Calu3 (cell line): ENCODE results near the gene HPGD. TPM values are rescaled to one million over a fixed set of nuclear protein-coding genes. Genes with fewer than 3 reads are reported as not detected.

Experiments
- Bru-seq: library from RNA; stranded (reverse); fragments of 400-500 nt; gene quantifications from one replicate; lab custom pipeline; 2021; lab: Mats Ljungman, UMichigan
- BruChase-seq, 2 experiments: library from RNA; stranded (reverse); fragments of 400-500 nt; gene quantifications; one replicate each; lab custom pipeline; 2021; lab: Mats Ljungman, UMichigan
- BruUV-seq: library from RNA; stranded (reverse); fragments of 400-500 nt; replicated peaks from 2 replicates; lab custom pipeline; 2021; lab: Mats Ljungman, UMichigan
- CTCF ChIA-PET: fragments of 300-600 bp; sonication (Branson Sonifier 250); formaldehyde crosslinking; loops from one replicate; lab custom pipeline; 2022; ENCODE audit warnings: antibody characterized with exemption; lab: Charles Lee
- DNase-seq: peaks from one replicate; pipeline ENCODE4 v3.0.0; 2022
- H3K27ac Mint-ChIP-seq: one replicate; pipeline ENCODE4 v1.8.0; 2022; ENCODE audit warnings: mixed read lengths; ENCODE audit not compliant: unreplicated experiment
- H3K27me3 Mint-ChIP-seq: one replicate; pipeline ENCODE4 v1.8.0; 2022; ENCODE audit warnings: mixed read lengths; ENCODE audit not compliant: unreplicated experiment
- H3K36me3 Mint-ChIP-seq: one replicate; pipeline ENCODE4 v1.8.0; 2022; ENCODE audit warnings: mild to moderate bottlenecking, moderate library complexity, mixed read lengths; ENCODE audit not compliant: insufficient read depth, unreplicated experiment
- H3K4me1 Mint-ChIP-seq: one replicate; pipeline ENCODE4 v1.8.0; 2022; ENCODE audit warnings: mild to moderate bottlenecking, low read depth, mixed read lengths; ENCODE audit not compliant: unreplicated experiment
- H3K4me3 Mint-ChIP-seq: one replicate; pipeline ENCODE4 v1.8.0; 2022; ENCODE audit warnings: mild to moderate bottlenecking, low read depth, moderate library complexity, mixed read lengths; ENCODE audit not compliant: unreplicated experiment
- H3K9me3 Mint-ChIP-seq: one replicate; pipeline ENCODE4 v1.8.0; 2022; ENCODE audit warnings: low read depth, mixed read lengths; ENCODE audit not compliant: unreplicated experiment
- CTCF ChIP-seq: fragments of 200-600 bp; IDR thresholded peaks from one replicate; pipeline ENCODE4 v1.8.0; 2022; ENCODE audit warnings: antibody characterized with exemption; ENCODE audit not compliant: unreplicated experiment
- intact Hi-C: fragments of 100-400 bp; cut with micrococcal nuclease; formaldehyde crosslinking; loops from one replicate; pipeline ENCODE4 v1.10.0; 2022; ENCODE audit not compliant: unreplicated experiment
- long read RNA-seq: library from polyadenylated mRNA; stranded (forward); transcript quantifications from one replicate; pipeline ENCODE4 v2.0.0, GENCODE V29; 2022
- total RNA-seq: library from RNA; stranded (reverse); gene quantifications from 2 replicates; pipeline ENCODE4 v1.2.3, GENCODE V29; 2022

Gene HPGD
- total RNA-seq: 4.0 and 4.5 TPM in 2 replicates
- percentile 36 among the genes with signal in this experiment for Bru-seq, nascent RNA
- percentile 30 among the genes with signal in this experiment for BruChase-seq, experiment 1, labeled RNA remaining after a 6-hour chase
- percentile 27 among the genes with signal in this experiment for BruChase-seq, experiment 2, labeled RNA remaining after a 2-hour chase
- long read RNA-seq, partial matches to known transcripts: 0 of 2 reads
- long read RNA-seq, other reads (novel, unspliced or antisense): 0 of 2 reads

GRCh38 chr4:174522183-174523024 is at the start of gene HPGD:
HPGD (minus strand) TSS chr4:174522488; CDS start chr4:174522451, 37 bp downstream.
- DNase-seq: peak; percentile 43
- TF ChIP-seq CTCF: no peak
- no peaks in the 10 kb centered on the region for H3K9me3 Mint-ChIP-seq
- H3K4me1 Mint-ChIP-seq: peaks cover 20% of the 10 kb centered on the region
- no peak within 1 kb of the TSS for H3K27ac Mint-ChIP-seq
- no TSS peak for BruUV-seq
- intact Hi-C loops: loop anchor here (1.0 to 10.0 kb wide), 3 partner anchors 110 to 156 kb away; no protein-coding TSS in a partner anchor
- CTCF ChIA-PET: interaction anchor here (0.6 to 1.2 kb wide), 3 partner anchors 74 to 110 kb away, joined by 3 to 5 read pairs (median 4); no protein-coding TSS in a partner anchor
- H3K27me3 Mint-ChIP-seq: no peaks in the 10 kb centered on the region
- peak within 1 kb of the TSS; percentile 83 for H3K4me3 Mint-ChIP-seq
- H3K36me3 Mint-ChIP-seq: peaks cover 19% of the 10 kb centered on the region

GRCh38 chr4:174564529-174564928 is 42.2 kb upstream of the HPGD start:
- no peaks in the 10 kb centered on the region for H3K27me3 Mint-ChIP-seq
- no TSS peak for BruUV-seq
- no peak for DNase-seq
- intact Hi-C loops: no loop called here
- no peaks in the 10 kb centered on the region for H3K4me1 Mint-ChIP-seq
- H3K4me3 Mint-ChIP-seq: no peak overlapping the region
- no peaks in the 10 kb centered on the region for H3K9me3 Mint-ChIP-seq
- H3K27ac Mint-ChIP-seq: no peak overlapping the region
- TF ChIP-seq CTCF: no peak
- H3K36me3 Mint-ChIP-seq: no peaks in the 10 kb centered on the region
- CTCF ChIA-PET: no interaction called here

- no peak overlapping the region for H3K27ac Mint-ChIP-seq
Observed at GRCh38 chr4:174563399-174563798, 41.1 kb upstream of the HPGD start.

GRCh38 chr4:174561560-174561959 is 39.3 kb upstream of the HPGD start:
- DNase-seq: no peak
- BruUV-seq: no TSS peak
- Mint-ChIP-seq H3K27ac (no peak overlapping the region), H3K4me1 (no peaks in the 10 kb centered on the region), H3K9me3 (no peaks in the 10 kb centered on the region), H3K36me3 (no peaks in the 10 kb centered on the region), H3K4me3 (no peak overlapping the region), H3K27me3 (no peaks in the 10 kb centered on the region)
- TF ChIP-seq CTCF: no peak
- intact Hi-C loops: no loop called here
- CTCF ChIA-PET: no interaction called here

More at GRCh38 chr4:174563399-174563798, 41.1 kb upstream of the HPGD start:
- Mint-ChIP-seq H3K27me3 (no peaks in the 10 kb centered on the region), H3K4me1 (no peaks in the 10 kb centered on the region), H3K36me3 (no peaks in the 10 kb centered on the region), H3K9me3 (no peaks in the 10 kb centered on the region), H3K4me3 (no peak overlapping the region)
- no TSS peak for BruUV-seq
- intact Hi-C loops: no loop called here
- no peak for TF ChIP-seq CTCF
- no peak for DNase-seq
- CTCF ChIA-PET: no interaction called here
